Measurements from ENCODE around the gene MTHFD1. TPM values are rescaled to one million over a fixed set of nuclear protein-coding genes. Genes with fewer than 3 reads are reported as not detected.
A peak's percentile ranks its signal among the peaks of the same experiment; 100 is the strongest.

MTHFD1 gene
- total and polyA plus RNA-seq, 2 of the 4 experiments (the other 2 are of a cell fraction), result 32.2 to 64.9 TPM

GRCh38 chr14:64444984-64445845 lies 57.1 kb downstream of the MTHFD1 start:
- Histone ChIP-seq H3K4ac (ENCODE audit: low read depth, low read length) (peak overlapping the region; percentile 92), H4K5ac (ENCODE audit: low read depth, low read length) (peak overlapping the region; percentile 92), H2BK120ac (ENCODE audit: low read depth, low read length) (peak overlapping the region; percentile 94), H3K4me2 (ENCODE audit: low read depth, low read length) (no peak overlapping the region), H3K9ac (ENCODE audit: low read depth, low read length) (peak overlapping the region; percentile 75), H2AK9ac (replicated peaks; ENCODE audit: low read depth, low read length, poor library complexity) (peak overlapping the region; percentile 88), H3K56ac (ENCODE audit: extremely low read depth, insufficient read depth, low read length) (peak overlapping the region; percentile 84), H3K4me3 (ENCODE audit: insufficient read depth, low read depth, low read length) (no peak overlapping the region), H3K23ac (ENCODE audit: low read depth, low read length) (peak overlapping the region; percentile 96), H3K79me1 (ENCODE audit: low read depth in 1 of 2, low read length in 2 of 2) (peaks cover 0 to 12% of the 10 kb centered on the region in 2 experiments; a peak in 1 of 4 replicates), H3K4me1 (ENCODE audit: control insufficient read depth, insufficient read depth, low read length) (peaks cover 8% of the 10 kb centered on the region; the same call in 1 of the 2 replicates), H2BK5ac (ENCODE audit: low read depth, low read length, poor library complexity, severe bottlenecking) (peak overlapping the region; percentile 99), H3K27me3 (ENCODE audit: control insufficient read depth, insufficient read depth, low read length) (no peaks in the 10 kb centered on the region), H2AFZ (replicated peaks; ENCODE audit: low read length, poor library complexity) (peak overlapping the region; percentile 58), H3K9me1 (ENCODE audit: insufficient read depth, low read length) (peaks cover 12% of the 10 kb centered on the region), H4K91ac (ENCODE audit: insufficient read depth, low read depth, low read length) (peak overlapping the region; percentile 96), H3K36me3 (ENCODE audit: control insufficient read depth, insufficient read depth, low read length) (peaks cover 25% of the 10 kb centered on the region), H4K8ac (ENCODE audit: low read depth in 2 of 2, low read length in 2 of 2) (peak overlapping the region; percentile 95), H2AK5ac (ENCODE audit: low read depth, low read length) (peak overlapping the region; percentile 95), H3K18ac (ENCODE audit: low read depth, low read length) (peak overlapping the region; percentile 94), H3K27ac (ENCODE audit: insufficient read depth, low read length) (peak overlapping the region; percentile 74), H4K20me1 (ENCODE audit: insufficient read depth, low read length) (no peaks in the 10 kb centered on the region), H3K14ac (replicated peaks; ENCODE audit: low read depth, low read length) (peak overlapping the region; percentile 96), H2BK15ac (ENCODE audit: low read depth, low read length) (peak overlapping the region; percentile 98), H2BK20ac (ENCODE audit: low read depth, low read length) (peak overlapping the region; percentile 91), H3K9me3 (ENCODE audit: control insufficient read depth, insufficient read depth, low read length) (no peaks in the 10 kb centered on the region)
- no peak for TF ChIP-seq MAZ (IDR thresholded peaks at IDR 0.05; ENCODE audit: borderline replicate concordance, low read depth, low read length)
- 0 out of 2 replicates have a peak, but pooled peaks have one; percentile 8 for TF ChIP-seq FOS (IDR thresholded peaks at IDR 0.05; ENCODE audit: low read depth, low read length)
- DNase-seq, result peak; percentile 77
- dilution Hi-C loops (cut with HindIII; ENCODE audit: low sequenced_read_pairs, unreplicated experiment), result no loop called here
- intact Hi-C loops (cut with micrococcal nuclease), result no loop called here
- ChIA-PET CTCF (interaction anchor here (1.1 kb wide), 1 partner anchor 15 kb away, joined by 3 read pairs; no protein-coding TSS in a partner anchor), POLR2A (ENCODE audit: unreplicated experiment) (no interaction called here)
- peak; percentile 89 for ATAC-seq (ENCODE audit: low read depth)
- no CpG with 5 or more reads among the region's 7 CpGs for WGBS, 2 experiments (ENCODE audit: extremely low coverage in 2 of 2, insufficient read length in 1 of 2)
- in situ Hi-C loops (cut with MboI; ENCODE audit: low sequenced_read_pairs), result no loop called here
- BruUV-seq (replicated peaks), result no TSS peak

Measured in IMR-90 (cell line).